Kidney (tissue), 14 donors: ENCODE data around the gene CDCA3. TPM values are rescaled to one million over a fixed set of nuclear protein-coding genes. Genes with fewer than 3 reads are reported as not detected.

ENCODE experiments used
- DNase-seq, 5 donors: peaks; one replicate each; pipeline ENCODE4 v3.0.0-alpha.2; 2013 to 2020
- FAIRE-seq: peaks from 2 replicates; lab custom pipeline; 2012; peaks lifted over from hg19 to GRCh38; lab: Jason Lieb, UNC
- H3K27ac ChIP-seq, 2 donors: one replicate each; pipeline ENCODE4 v1.7.0; 2013; ENCODE audit warnings: low read depth in 2 of 2, low read length in 2 of 2, inconsistent platforms in 1 of 2
- H3K27me3 ChIP-seq: one replicate; pipeline ENCODE4 v1.7.1; 2013; ENCODE audit warnings: low read length, inconsistent platforms; ENCODE audit not compliant: control insufficient read depth, insufficient read depth
- H3K36me3 ChIP-seq, 3 donors: one replicate each; pipeline versions ENCODE4 v1.7.0 to v1.7.1; 2013; ENCODE audit warnings: low read length in 3 of 3, control low read depth in 1 of 3, inconsistent platforms in 1 of 3; ENCODE audit not compliant: insufficient read depth in 3 of 3, control insufficient read depth in 2 of 3
- H3K4me1 ChIP-seq, 3 donors: one replicate each; pipeline versions ENCODE4 v1.7.0 to v1.7.1; 2013; ENCODE audit warnings: low read length in 3 of 3, inconsistent platforms in 1 of 3, low read depth in 1 of 3; ENCODE audit not compliant: control insufficient read depth in 2 of 3, insufficient read depth in 2 of 3
- H3K4me3 ChIP-seq, 3 donors: one replicate each; pipeline versions ENCODE4 v1.7.0 to v1.8.1; 2013; ENCODE audit warnings: low read length in 3 of 3, control low read depth in 1 of 3, inconsistent platforms in 1 of 3
- H3K9ac ChIP-seq, 3 donors: one replicate each; pipeline versions ENCODE4 v1.7.0 to v1.7.1; 2013; ENCODE audit warnings: low read length in 3 of 3, control low read depth in 1 of 3, inconsistent platforms in 1 of 3
- H3K9me3 ChIP-seq, 3 donors: one replicate each; pipeline versions ENCODE4 v1.7.0 to v1.7.1; 2013; ENCODE audit warnings: low read length in 3 of 3, control low read depth in 1 of 3, inconsistent platforms in 1 of 3; ENCODE audit not compliant: control insufficient read depth in 2 of 3, insufficient read depth in 1 of 3
- CTCF ChIP-seq: IDR thresholded peaks from 3 replicates; pipeline ENCODE4 v1.5.1; 2012; ENCODE audit warnings: mild to moderate bottlenecking, moderate library complexity, borderline replicate concordance; ENCODE audit not compliant: insufficient read depth; ENCODE audit errors: extremely low read depth
- intact Hi-C: fragments of 100-400 bp; cut with DNase I; formaldehyde crosslinking; loops from one replicate; pipeline ENCODE4 v1.11.1; 2022
- polyA plus RNA-seq: library from polyadenylated mRNA; stranded (reverse); fragments of 350-450 nt; fragmentation: Illumina TruSeq; extraction: RNeasy Lipid Tissue Mini Kit (QIAGEN cat#74804); gene quantifications from one replicate; pipeline ENCODE4 v1.2.3, GENCODE V29; 2014; ENCODE audit warnings: low read depth, low replicate concordance; ENCODE audit not compliant: insufficient read depth
- total RNA-seq: library from RNA; stranded (reverse); fragmentation: NEBNext Ultra II Directional; extraction: Animal tissue kit (Norgen Biotek cat#: 25700); gene quantifications from one replicate; pipeline ENCODE4 v1.2.1, GENCODE V29; 2021
- donor health status: control.
- donor health status: control.
- donor health status: control.
- donor health status: control.
- donor health status: control.
- donor health status: DM: yes; HTN: yes; CAD: no.
- donor health status: Normal renal cell carcinoma (clear cell type).

The CDCA3 gene
- total and polyA plus RNA-seq, 2 donors from 2014 or later: 1.3 to 2.1 TPM

GRCh38 chr12:6829536-6830220 is 21.4 kb downstream of the CDCA3 start:
- H3K9ac ChIP-seq: peak overlapping the region; percentile 49 to 80 (median 68)
- intact Hi-C loops: loop anchor here (10.0 kb wide), 1 partner anchor 75 kb away; the partner anchor contains the start of gene MLF2
- H3K36me3 ChIP-seq: no peaks in the 10 kb centered on the region
- TF ChIP-seq CTCF: no peak
- no peaks in the 10 kb centered on the region for H3K9me3 ChIP-seq
- no peaks in the 10 kb centered on the region for H3K27me3 ChIP-seq
- H3K4me1 ChIP-seq: peaks cover 0 to 17% (median 0%) of the 10 kb centered on the region in 3 donors
- FAIRE-seq (no peak), DNase-seq (peak in 2 of 5 donors; percentile 54 to 81)
- H3K4me3 ChIP-seq: peak overlapping the region; percentile 47 to 81 (median 79)
- peak overlapping the region; percentile 20 to 67 for H3K27ac ChIP-seq

GRCh38 chr12:6828781-6829535 is 22.1 kb downstream of the CDCA3 start:
- peak overlapping the region; percentile 47 to 81 (median 79) for H3K4me3 ChIP-seq
- peak overlapping the region; percentile 20 to 67 for H3K27ac ChIP-seq
- no peaks in the 10 kb centered on the region for H3K27me3 ChIP-seq
- H3K4me1 ChIP-seq: peaks cover 0 to 17% (median 0%) of the 10 kb centered on the region in 3 donors
- no peaks in the 10 kb centered on the region for H3K9me3 ChIP-seq
- TF ChIP-seq CTCF: no peak
- peak overlapping the region; percentile 59 to 80 (median 68) for H3K9ac ChIP-seq
- no peaks in the 10 kb centered on the region for H3K36me3 ChIP-seq
- DNase-seq: peak; percentile 76 to 84 (median 84)
- intact Hi-C loops: loop anchor here (10.0 kb wide), 1 partner anchor 74 kb away; the partner anchor contains the start of gene MLF2
- FAIRE-seq: no peak

GRCh38 chr12:6827982-6828780 is 22.9 kb downstream of the CDCA3 start, which contains the start of gene P3H3:
Gene P3H3 (plus strand): TSS chr12:6828407. CDS start chr12:6828441, 34 bp downstream.
- FAIRE-seq: no peak
- intact Hi-C loops: loop anchor here (10.0 kb wide), 1 partner anchor 73 kb away; the partner anchor contains the start of gene MLF2
- H3K4me1 ChIP-seq: peaks cover 0 to 17% (median 0%) of the 10 kb centered on the region in 3 donors
- H3K9me3 ChIP-seq: no peaks in the 10 kb centered on the region
- TF ChIP-seq CTCF: no peak
- H3K27me3 ChIP-seq: no peaks in the 10 kb centered on the region
- peak within 1 kb of the TSS; percentile 20 to 67 for H3K27ac ChIP-seq
- H3K4me3 ChIP-seq: peak within 1 kb of the TSS; percentile 47 to 81 (median 79)
- H3K9ac ChIP-seq: peak within 1 kb of the TSS; percentile 59 to 80 (median 68)
- no peaks in the 10 kb centered on the region for H3K36me3 ChIP-seq
- peak; percentile 71 to 86 (median 84) for DNase-seq
